Pancreas (tissue), 10 donors: Measurements from ENCODE around the gene PLEKHG5. TPM values are rescaled to one million over a fixed set of nuclear protein-coding genes. Genes with fewer than 3 reads are reported as not detected.

Source experiments
- ATAC-seq, 4 donors: fragments of 200-7000 bp; cut with Tn5 transposase; one replicate each; pipeline versions ENCODE4 v1.8.0 to v1.9.1; 2020; ENCODE audit warnings: mild to moderate bottlenecking in 4 of 4, moderate library complexity in 4 of 4
- DNase-seq, 6 donors: peaks; one replicate each; pipeline ENCODE4 v3.0.0-alpha.2; 2020
- FAIRE-seq: peaks from 2 replicates; lab custom pipeline; 2012; peaks lifted over from hg19 to GRCh38; lab: Jason Lieb, UNC
- H3K27ac ChIP-seq, 4 donors: fragments of 200-600 bp; sonication (generic); 1 replicate in 3 of 4; 2 replicates in 1 of 4; pipeline versions ENCODE4 v1.5.0 to v1.8.0; 2020
- H3K27me3 ChIP-seq, 4 donors: fragments of 200-600 bp; one replicate each; pipeline ENCODE4 v1.8.0; 2021
- H3K36me3 ChIP-seq, 3 donors: fragments of 200-600 bp; sonication (generic) in 1 of 3; one replicate each; pipeline versions ENCODE4 v1.5.0 to v1.8.0; 2020 to 2021
- H3K4me1 ChIP-seq, 3 donors: fragments of 200-600 bp; one replicate each; pipeline ENCODE4 v1.8.0; 2021
- H3K4me3 ChIP-seq, 4 donors: fragments of 200-600 bp; sonication (generic) in 2 of 4; one replicate each; pipeline versions ENCODE4 v1.5.0 to v1.8.0; 2020 to 2021
- H3K9me3 ChIP-seq, 4 donors: fragments of 200-600 bp; one replicate each; pipeline ENCODE4 v1.8.0; 2021
- CTCF ChIP-seq, 4 donors: fragments of 200-600 bp; sonication (generic) in 3 of 4; IDR thresholded peaks; one replicate each; pipeline versions ENCODE4 v1.5.0 to v1.8.0; 2021; ENCODE audit warnings: antibody characterized with exemption in 4 of 4
- WGBS, 2 donors: extraction: QIAGEN DNeasy Blood & Tissue Kit; methylation state at CpG; one replicate each; pipeline ENCODE4 v1.1.7; 2013; 5-methylcytosine and 5-hydroxymethylcytosine counted together
- intact Hi-C, 3 donors: fragments of 100-400 bp; cut with DNase I; formaldehyde crosslinking; loops; one replicate each; pipeline versions ENCODE4 v1.11.1 to v1.14.2; 2022
- polyA plus RNA-seq, 2 donors: library from polyadenylated mRNA; stranded (reverse); fragments of 200-250 nt; gene quantifications; one replicate each; pipeline ENCODE4 v1.2.3, GENCODE V29; 2013
- total RNA-seq, 6 donors: library from RNA; stranded (reverse); fragmentation: NEBNext Ultra II Directional in 4 of 6; extraction: Animal tissue kit (Norgen Biotek cat#: 25700) in 4 of 6; gene quantifications; one replicate each; pipeline versions ENCODE4 v1.2.1 to v1.2.4, GENCODE V29; 2021 to 2023
- donor health status: healthy with polysubstance abuse.
- donor health status: DM: no; HTN: no; CAD: no; lungs with moderate emphysema.
- donor health status: DM: no; HTN: no; CAD: no.
- donor health status: control.
- donor health status: control.
- donor health status: Bipolar disorder and iron deficiency.
- donor health status: DM: yes; HTN: yes; CAD: no.
- donor health status: DM: no; HTN: no; CAD: no.
- donor health status: DM: no; HTN: no; CAD: no.
- donor health status: DM: yes; HTN: yes; CAD: no.

Gene PLEKHG5
- total and polyA plus RNA-seq, 8 donors: 1.5 to 7.3 (median 2.8) TPM

GRCh38 chr1:6477039-6477820 is 14.2 kb downstream of the PLEKHG5 start:
- Histone ChIP-seq H3K36me3 (no peaks in the 10 kb centered on the region), H3K4me1 (no peaks in the 10 kb centered on the region), H3K27me3 (no peaks in the 10 kb centered on the region), H3K9me3 (no peaks in the 10 kb centered on the region), H3K27ac (no peak overlapping the region), H3K4me3 (no peak overlapping the region)
- 83 to 87% methylated on average over 24 of the region's 24 CpGs for WGBS, 2 donors
- TF ChIP-seq CTCF (IDR thresholded peaks at IDR 0.05): no peak
- FAIRE-seq (no peak), DNase-seq (peak in 3 of 6 donors; percentile 21 to 50 (median 46)), ATAC-seq (no peak)
- intact Hi-C loops: no loop called here

- FAIRE-seq: no peak
- H3K4me3 ChIP-seq: no peak overlapping the region
- H3K9me3 ChIP-seq: no peaks in the 10 kb centered on the region
- ATAC-seq: no peak
- intact Hi-C loops: no loop called here
- no peaks in the 10 kb centered on the region for H3K36me3 ChIP-seq
- H3K27me3 ChIP-seq: no peaks in the 10 kb centered on the region
- no peak for DNase-seq
- 91 to 93% methylated on average over 5 of the region's 5 CpGs for WGBS, 2 donors
- no peak overlapping the region for H3K27ac ChIP-seq
- H3K4me1 ChIP-seq: no peaks in the 10 kb centered on the region
- no peak for TF ChIP-seq CTCF (IDR thresholded peaks at IDR 0.05)
These were observed 15.0 kb downstream of the PLEKHG5 start for GRCh38 chr1:6476483-6476882.

GRCh38 chr1:6475381-6476133 is 15.9 kb downstream of the PLEKHG5 start:
- ATAC-seq (peak; percentile 81 to 96 (median 86)), DNase-seq (peak; percentile 52 to 92 (median 76)), FAIRE-seq (no peak)
- TF ChIP-seq CTCF (IDR thresholded peaks at IDR 0.05): peak; percentile 90 to 94 (median 92)
- Histone ChIP-seq H3K4me3 (no peak overlapping the region), H3K27ac (no peak overlapping the region), H3K9me3 (no peaks in the 10 kb centered on the region), H3K36me3 (no peaks in the 10 kb centered on the region), H3K27me3 (no peaks in the 10 kb centered on the region), H3K4me1 (no peaks in the 10 kb centered on the region)
- 20 to 32% methylated on average over 24 to 33 of the region's 33 CpGs for WGBS, 2 donors
- intact Hi-C loops: no loop called here

GRCh38 chr1:6474815-6475282 is 16.6 kb downstream of the PLEKHG5 start:
- Histone ChIP-seq H3K36me3 (no peaks in the 10 kb centered on the region), H3K9me3 (no peaks in the 10 kb centered on the region), H3K27ac (no peak overlapping the region), H3K4me3 (no peak overlapping the region), H3K4me1 (no peaks in the 10 kb centered on the region), H3K27me3 (no peaks in the 10 kb centered on the region)
- 77 to 83% methylated on average over 13 of the region's 13 CpGs for WGBS, 2 donors
- DNase-seq (peak in 2 of 6 donors; percentile 48 to 49), FAIRE-seq (no peak), ATAC-seq (no peak)
- intact Hi-C loops: no loop called here
- no peak for TF ChIP-seq CTCF (IDR thresholded peaks at IDR 0.05)
